NT2/D1 (cell line): ENCODE results near the gene ZEB1.

Experiments
- DNase-seq: peaks from one replicate; pipeline ENCODE4 v3.0.0-alpha.2; 2011; ENCODE audit warnings: low read depth, low spot score
- H3K27me3 ChIP-seq: 2 replicates; pipeline ENCODE4 v1.6.0; 2011; ENCODE audit warnings: mild to moderate bottlenecking; ENCODE audit not compliant: insufficient read length, insufficient read depth
- H3K36me3 ChIP-seq: 2 replicates; pipeline ENCODE4 v1.6.1; 2011; ENCODE audit warnings: mild to moderate bottlenecking, low read length, mixed read lengths; ENCODE audit not compliant: insufficient read depth, insufficient read length
- H3K4me1 ChIP-seq: 2 replicates; pipeline ENCODE4 v1.5.1; 2011; ENCODE audit not compliant: insufficient read depth, insufficient read length
- H3K4me3 ChIP-seq: 2 replicates; pipeline ENCODE4 v1.5.1; 2011; ENCODE audit warnings: low read depth; ENCODE audit not compliant: insufficient read length
- H3K9ac ChIP-seq: 2 replicates; pipeline ENCODE4 v1.6.0; 2011; ENCODE audit warnings: low read depth; ENCODE audit not compliant: insufficient read length
- H3K9me3 ChIP-seq: 2 replicates; pipeline ENCODE4 v1.5.1; 2011; ENCODE audit warnings: mild to moderate bottlenecking, low read length; ENCODE audit not compliant: insufficient read depth
- SUZ12 ChIP-seq: IDR thresholded peaks from 2 replicates; pipeline ENCODE4 v1.6.1; 2011; ENCODE audit not compliant: insufficient read length, insufficient read depth; ENCODE audit errors: extremely low read depth
- YY1 ChIP-seq: IDR thresholded peaks from 2 replicates; pipeline ENCODE4 v1.6.1; 2011; ENCODE audit not compliant: insufficient read length, insufficient read depth
- ZNF274 ChIP-seq: IDR thresholded peaks from 2 replicates; pipeline ENCODE4 v1.6.1; 2011; ENCODE audit warnings: mild to moderate bottlenecking, low read depth, low read length

ZEB1 gene

GRCh38 chr10:31288001-31288400 lies 31.0 kb upstream of the ZEB1 start:
- Histone ChIP-seq H3K4me1 (no peaks in the 10 kb centered on the region), H3K27me3 (no peaks in the 10 kb centered on the region), H3K4me3 (no peak overlapping the region), H3K9me3 (no peaks in the 10 kb centered on the region), H3K9ac (no peak overlapping the region), H3K36me3 (no peaks in the 10 kb centered on the region)
- no peak for DNase-seq
- TF ChIP-seq ZNF274 (no peak), YY1 (no peak), SUZ12 (no peak)

GRCh38 chr10:31288962-31289361 lies 30.1 kb upstream of the ZEB1 start:
- Histone ChIP-seq H3K27me3 (no peaks in the 10 kb centered on the region), H3K9ac (no peak overlapping the region), H3K4me3 (no peak overlapping the region), H3K4me1 (no peaks in the 10 kb centered on the region), H3K36me3 (no peaks in the 10 kb centered on the region), H3K9me3 (no peaks in the 10 kb centered on the region)
- no peak for DNase-seq
- TF ChIP-seq SUZ12 (no peak), YY1 (no peak), ZNF274 (no peak)

GRCh38 chr10:31290386-31290785 lies 28.6 kb upstream of the ZEB1 start:
- no peak for TF ChIP-seq YY1
- no peak for TF ChIP-seq SUZ12
- no peak for TF ChIP-seq ZNF274
- DNase-seq = no peak

GRCh38 chr10:31291123-31291522 lies 27.9 kb upstream of the ZEB1 start:
- Histone ChIP-seq H3K4me1 (no peaks in the 10 kb centered on the region), H3K27me3 (no peaks in the 10 kb centered on the region), H3K9ac (no peak overlapping the region), H3K9me3 (no peaks in the 10 kb centered on the region), H3K36me3 (no peaks in the 10 kb centered on the region), H3K4me3 (no peak overlapping the region)
- no peak for TF ChIP-seq YY1
- TF ChIP-seq ZNF274 = no peak
- no peak for TF ChIP-seq SUZ12
- no peak for DNase-seq

More at GRCh38 chr10:31290386-31290785, 28.6 kb upstream of the ZEB1 start:
- Histone ChIP-seq H3K36me3 (no peaks in the 10 kb centered on the region), H3K9me3 (no peaks in the 10 kb centered on the region), H3K4me1 (no peaks in the 10 kb centered on the region), H3K4me3 (no peak overlapping the region), H3K27me3 (no peaks in the 10 kb centered on the region), H3K9ac (no peak overlapping the region)

- no peaks in the 10 kb centered on the region for H3K36me3 ChIP-seq
- H3K9ac ChIP-seq = no peak overlapping the region
- DNase-seq = no peak
- H3K9me3 ChIP-seq = no peaks in the 10 kb centered on the region
- TF ChIP-seq SUZ12 = no peak
- H3K4me1 ChIP-seq = no peaks in the 10 kb centered on the region
- H3K4me3 ChIP-seq = no peak overlapping the region
- H3K27me3 ChIP-seq = no peaks in the 10 kb centered on the region
Measured at GRCh38 chr10:31294558-31294957, 24.5 kb upstream of the ZEB1 start.

GRCh38 chr10:31296754-31297153 lies 22.3 kb upstream of the ZEB1 start:
- Histone ChIP-seq H3K4me1 (no peaks in the 10 kb centered on the region), H3K27me3 (no peaks in the 10 kb centered on the region), H3K36me3 (no peaks in the 10 kb centered on the region), H3K9ac (no peak overlapping the region), H3K9me3 (no peaks in the 10 kb centered on the region), H3K4me3 (no peak overlapping the region)
- DNase-seq = no peak
- TF ChIP-seq YY1 (no peak), SUZ12 (no peak), ZNF274 (no peak)

- Histone ChIP-seq H3K36me3 (no peaks in the 10 kb centered on the region), H3K4me3 (no peak overlapping the region), H3K4me1 (no peaks in the 10 kb centered on the region), H3K9me3 (no peaks in the 10 kb centered on the region), H3K9ac (no peak overlapping the region), H3K27me3 (no peaks in the 10 kb centered on the region)
- TF ChIP-seq SUZ12 (no peak), YY1 (no peak), ZNF274 (no peak)
- DNase-seq = no peak
Measured at GRCh38 chr10:31299119-31299518, 19.9 kb upstream of the ZEB1 start.

- DNase-seq = no peak
- no peaks in the 10 kb centered on the region for H3K9me3 ChIP-seq
- TF ChIP-seq YY1 (no peak), ZNF274 (no peak), SUZ12 (no peak)
- H3K9ac ChIP-seq = no peak overlapping the region
- no peaks in the 10 kb centered on the region for H3K27me3 ChIP-seq
- H3K4me3 ChIP-seq = no peak overlapping the region
- no peaks in the 10 kb centered on the region for H3K4me1 ChIP-seq
- no peaks in the 10 kb centered on the region for H3K36me3 ChIP-seq
Measured at GRCh38 chr10:31303212-31303611, 15.8 kb upstream of the ZEB1 start.
